NCI-H2107 treated with DMSO at 0.1 percent for 48 hours (cell line): ENCODE data around the gene FAM174C.
"Not testable (repeated sequence)": the region's sequence is repeated elsewhere in the genome, so short reads cannot be mapped to it uniquely, and the experiment has no call there.

ENCODE experiments used
- DNase-seq: peaks from one replicate; lab custom pipeline; 2025; ENCODE audit not compliant: unreplicated experiment; lab: John Stamatoyannopoulos, UW

The FAM174C gene

DNA sequence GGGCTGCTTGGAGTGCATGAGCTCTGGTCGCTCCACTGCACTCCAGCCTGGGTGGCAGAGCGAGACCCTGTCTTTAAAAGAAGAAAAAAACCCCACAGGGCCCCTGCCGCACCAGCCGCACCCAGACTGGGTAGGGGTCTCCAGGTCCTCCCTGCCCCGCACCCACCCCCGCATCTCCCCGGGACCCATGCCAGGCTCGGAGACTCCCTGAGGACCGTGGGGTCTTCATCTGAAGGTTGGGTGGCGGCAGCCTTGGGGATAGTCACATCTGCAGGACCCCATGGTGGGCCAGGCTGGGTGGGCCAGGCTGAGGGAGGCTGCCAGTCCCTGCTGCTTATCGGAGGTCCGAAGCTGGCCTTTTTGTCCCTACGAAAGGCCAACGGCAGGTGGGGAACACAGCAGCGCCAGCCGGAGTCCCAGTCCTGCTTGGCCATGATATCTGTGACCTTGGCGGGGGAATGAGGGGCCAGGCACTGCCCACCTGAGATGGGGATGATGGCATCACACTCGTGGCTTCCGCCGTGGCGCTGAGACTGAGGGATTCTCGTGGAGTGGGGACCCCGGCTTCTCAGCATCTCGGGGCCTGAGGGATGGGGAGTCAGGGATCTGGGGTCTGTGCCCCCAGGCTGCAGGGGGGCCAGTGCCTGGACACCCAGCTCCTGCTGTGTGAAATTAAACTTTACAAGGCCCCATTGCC lies 21.4 kb downstream of the FAM174C start:
- DNase-seq: no peak

DNA sequence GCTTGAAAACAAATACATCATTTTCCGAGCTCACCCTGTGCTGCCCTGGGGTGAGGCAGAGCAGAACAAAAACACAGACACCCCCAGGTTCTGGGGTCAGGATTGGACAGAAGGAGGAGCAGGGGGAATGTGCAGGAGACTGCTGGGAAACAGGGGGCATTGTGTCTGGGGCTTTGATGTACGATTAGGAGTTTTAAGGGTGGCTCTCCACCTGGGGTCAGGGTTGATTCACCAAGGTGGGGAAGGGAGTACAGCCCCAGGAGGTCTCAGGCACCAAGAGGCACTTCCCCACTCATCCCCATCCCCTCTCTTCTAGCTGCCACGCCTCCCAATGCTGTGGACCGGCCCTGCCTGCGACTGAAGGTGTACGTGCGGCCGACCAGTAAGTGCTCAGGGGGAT lies 22.9 kb downstream of the FAM174C start:
- DNase-seq: no peak

- no peak for DNase-seq
Observed at GRCh38 chr19:1299801-1300200, 24.5 kb downstream of the FAM174C start.

DNA sequence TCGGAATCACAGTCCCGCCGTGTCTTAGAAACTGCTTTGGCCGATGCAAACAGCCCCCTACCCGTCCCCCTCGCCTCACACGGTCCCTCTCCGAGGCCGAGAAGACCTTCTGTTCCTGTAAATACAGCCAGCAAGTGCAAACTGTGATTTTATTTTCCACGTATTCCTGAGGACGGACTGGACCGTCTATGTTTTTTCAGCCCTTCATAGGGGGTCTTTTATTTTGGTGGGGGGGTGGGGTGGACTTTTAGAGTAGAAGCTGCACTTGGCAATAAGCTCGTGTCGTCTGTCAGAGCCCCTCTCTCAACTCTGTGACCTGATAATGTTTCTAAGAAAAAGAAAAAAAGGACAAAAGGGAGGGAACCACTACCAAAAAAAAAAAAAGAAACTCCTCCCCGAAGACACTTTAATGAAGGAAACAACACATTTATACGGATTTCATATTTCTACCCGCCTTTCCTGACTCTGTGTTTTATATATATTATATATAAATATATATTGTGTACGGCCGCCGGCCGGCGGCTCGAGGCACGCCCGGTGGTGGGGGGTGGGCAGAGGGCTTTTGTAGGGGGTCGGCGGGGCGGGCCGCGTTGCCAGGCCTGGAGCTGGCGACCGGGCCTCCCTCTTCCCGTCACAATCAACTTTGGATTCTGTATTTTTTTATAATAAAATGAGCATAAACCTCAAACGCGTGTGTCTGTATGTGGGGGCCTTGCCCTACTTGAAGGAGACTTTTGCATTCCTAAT lies 25.6 kb downstream of the FAM174C start:
- DNase-seq: no peak

DNA sequence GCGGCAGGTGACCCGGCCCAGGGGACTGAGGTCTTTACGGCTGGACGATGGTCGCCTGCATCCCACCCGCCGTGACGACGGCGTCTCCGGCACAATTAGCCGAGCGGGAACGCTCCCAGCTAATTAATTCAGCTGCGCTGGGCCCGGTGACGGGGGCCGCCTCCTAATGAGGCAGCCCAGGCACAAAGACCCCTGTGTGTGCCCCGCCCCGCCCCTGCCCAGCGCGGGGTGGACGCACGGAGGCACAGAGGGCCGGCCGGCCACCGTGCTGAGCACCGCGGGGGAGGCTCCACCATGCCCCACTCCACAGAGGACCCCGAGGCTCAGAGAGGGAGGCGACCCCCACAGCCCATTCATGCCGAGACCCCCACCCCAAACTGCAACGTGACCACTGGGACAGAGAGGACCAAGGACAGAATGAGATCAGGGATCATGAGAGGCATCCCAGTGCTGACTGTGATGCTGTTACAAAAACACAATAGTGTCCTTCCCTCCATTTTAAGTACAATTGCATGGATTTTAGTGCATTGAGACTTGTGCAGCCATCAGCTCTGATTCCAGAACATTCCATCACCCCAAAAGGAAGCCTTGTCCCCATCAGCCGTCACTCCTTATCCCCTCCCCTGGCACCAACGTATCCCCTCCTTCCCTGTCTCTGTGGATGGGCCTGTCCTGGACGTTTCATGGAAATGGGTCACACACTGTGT lies 27.4 kb downstream of the FAM174C start:
- no peak for DNase-seq

DNA sequence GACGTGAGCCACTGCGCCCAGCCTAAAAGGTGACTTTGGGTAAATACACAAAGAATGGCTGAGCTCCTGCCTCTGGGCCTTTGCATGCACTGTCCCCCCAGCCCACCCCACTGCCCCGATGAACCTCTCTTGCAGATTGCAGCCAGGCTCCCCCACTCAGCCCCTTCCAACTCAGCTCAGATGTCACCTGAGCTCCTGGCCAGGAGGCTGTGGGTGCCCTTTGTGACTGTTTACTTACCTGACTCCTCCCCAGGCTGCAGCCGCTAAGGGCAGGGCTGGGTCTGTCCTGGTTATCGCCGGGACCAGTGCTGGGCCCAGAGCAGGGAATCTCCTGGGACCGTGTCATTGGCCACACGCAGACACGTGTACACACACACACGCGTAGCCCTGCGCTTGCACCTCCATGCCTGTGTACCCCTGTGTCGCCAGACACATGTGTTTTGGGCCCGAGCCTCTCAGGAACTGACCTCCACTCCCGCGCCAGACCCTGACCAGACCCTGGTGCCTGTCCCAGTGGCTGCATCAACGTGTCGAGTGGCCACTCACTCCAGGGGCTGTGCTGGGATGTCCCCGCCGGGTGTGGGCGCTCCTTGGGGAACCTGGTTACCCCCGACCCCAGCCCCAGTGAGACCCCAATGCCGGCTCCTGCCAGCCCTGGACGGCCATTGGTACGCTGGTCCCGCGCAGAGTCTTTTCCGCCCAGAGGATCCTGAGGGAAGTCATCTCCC lies 29.0 kb downstream of the FAM174C start:
- no peak for DNase-seq

DNA sequence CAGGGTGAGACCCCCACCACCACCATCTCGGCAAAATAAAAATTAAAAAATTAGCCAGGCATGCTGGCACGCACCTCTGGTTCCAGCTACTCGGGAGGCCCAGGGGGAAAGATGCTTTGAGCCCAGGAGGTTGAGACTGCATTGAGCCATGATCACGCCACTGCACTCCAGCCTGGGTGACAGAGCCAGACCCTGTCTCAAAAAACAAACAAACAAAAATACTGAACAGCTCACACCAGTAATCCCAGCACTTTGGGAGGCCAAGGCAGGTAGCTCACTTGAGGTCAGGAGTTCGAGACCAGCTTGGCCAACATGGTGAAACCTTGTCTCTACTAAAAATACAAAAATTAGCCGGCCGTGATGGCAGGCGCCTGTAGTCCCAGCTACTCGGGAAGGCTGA lies 30.0 kb downstream of the FAM174C start:
- not testable (repeated sequence) for DNase-seq

DNA sequence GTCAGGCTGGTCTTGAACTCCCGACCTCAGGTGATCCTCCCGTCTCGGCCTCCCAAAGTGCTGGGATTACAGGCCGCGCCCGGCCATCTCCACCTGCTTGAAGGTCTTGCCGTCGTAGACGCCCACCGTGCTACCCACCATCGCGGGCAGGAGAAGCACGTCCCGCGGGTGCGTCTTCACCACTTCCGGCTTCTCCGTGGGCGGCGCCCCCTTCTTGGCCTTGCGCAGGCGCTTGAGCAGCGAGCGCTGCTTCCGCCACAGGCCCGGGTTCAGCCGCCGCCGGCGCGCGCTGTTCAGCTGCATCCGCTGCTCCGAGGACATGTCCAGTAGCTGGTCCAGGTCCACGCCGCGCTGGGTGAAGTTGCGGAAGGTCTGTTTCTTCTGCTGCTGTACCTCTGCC lies 32.0 kb downstream of the FAM174C start:
- no peak for DNase-seq

GRCh38 chr19:1307755-1308303 lies 32.5 kb downstream of the FAM174C start:
- DNase-seq: no peak

DNA sequence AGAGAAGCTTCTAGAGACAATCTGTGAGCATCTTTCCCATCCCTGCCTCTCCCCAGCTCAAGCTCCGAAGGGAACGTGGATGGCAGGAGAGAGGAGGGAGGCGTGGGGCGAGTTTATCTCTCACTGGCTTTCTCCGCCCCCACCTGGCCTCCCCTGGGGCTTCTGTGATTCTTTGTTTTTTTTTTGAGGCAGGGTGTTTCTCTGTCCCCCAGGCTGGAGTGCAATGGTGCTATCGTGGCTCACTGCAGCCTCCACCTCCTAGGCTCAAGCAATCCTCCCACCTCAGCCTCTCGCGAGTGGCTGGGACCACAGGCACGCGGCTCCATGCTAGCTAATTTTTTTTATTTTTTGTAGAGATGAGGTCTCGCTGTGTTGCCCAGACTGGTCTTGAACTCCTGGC lies 33.4 kb downstream of the FAM174C start:
- no peak for DNase-seq

- no peak for DNase-seq
Observed at GRCh38 chr19:1309977-1310852, 34.9 kb downstream of the FAM174C start.

DNA sequence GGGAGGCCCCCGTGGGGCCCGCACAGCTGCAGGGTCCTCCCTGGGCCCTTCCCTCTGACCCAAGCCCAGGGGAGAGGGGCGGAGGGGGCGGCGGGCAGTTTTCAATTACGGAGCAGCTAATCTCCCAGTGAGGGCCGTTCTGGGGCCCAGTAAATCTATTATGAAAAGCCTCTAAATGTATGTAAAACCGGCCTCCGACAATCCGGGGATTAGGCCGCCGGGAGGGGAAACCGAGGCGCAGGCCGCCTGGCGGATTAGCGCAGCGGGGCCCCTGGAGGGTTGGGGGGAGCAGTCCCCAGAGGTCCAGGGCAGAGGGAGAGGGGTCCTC lies 35.5 kb downstream of the FAM174C start:
- DNase-seq: no peak

DNA sequence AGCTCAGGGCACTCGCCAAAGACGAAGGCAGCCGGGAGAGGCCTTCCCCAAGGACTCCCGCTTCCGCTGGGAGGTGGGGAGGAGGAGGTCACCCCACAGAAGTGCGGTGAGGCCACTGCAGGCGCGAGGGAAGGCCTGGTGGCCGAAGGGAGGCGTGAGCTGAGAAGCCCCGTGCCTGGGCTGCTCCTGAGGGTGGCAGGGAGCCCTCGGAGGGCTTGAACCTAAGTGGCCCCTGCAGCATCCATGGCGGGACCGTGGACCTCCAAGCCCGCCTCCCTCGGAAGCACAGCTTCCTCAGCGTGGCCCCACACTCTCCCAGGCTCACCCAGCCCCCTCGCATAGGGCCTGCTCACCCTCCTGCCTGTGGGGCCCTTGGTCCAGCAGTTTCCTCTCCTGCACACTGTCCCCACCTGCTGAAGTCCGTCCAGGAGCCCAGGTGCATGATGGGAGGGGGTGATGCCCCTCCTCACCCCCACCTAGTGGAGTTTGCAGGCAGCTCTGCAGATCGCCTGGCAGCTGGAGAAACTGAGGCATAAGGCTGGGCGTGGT lies 36.3 kb downstream of the FAM174C start:
- DNase-seq: no peak

DNA sequence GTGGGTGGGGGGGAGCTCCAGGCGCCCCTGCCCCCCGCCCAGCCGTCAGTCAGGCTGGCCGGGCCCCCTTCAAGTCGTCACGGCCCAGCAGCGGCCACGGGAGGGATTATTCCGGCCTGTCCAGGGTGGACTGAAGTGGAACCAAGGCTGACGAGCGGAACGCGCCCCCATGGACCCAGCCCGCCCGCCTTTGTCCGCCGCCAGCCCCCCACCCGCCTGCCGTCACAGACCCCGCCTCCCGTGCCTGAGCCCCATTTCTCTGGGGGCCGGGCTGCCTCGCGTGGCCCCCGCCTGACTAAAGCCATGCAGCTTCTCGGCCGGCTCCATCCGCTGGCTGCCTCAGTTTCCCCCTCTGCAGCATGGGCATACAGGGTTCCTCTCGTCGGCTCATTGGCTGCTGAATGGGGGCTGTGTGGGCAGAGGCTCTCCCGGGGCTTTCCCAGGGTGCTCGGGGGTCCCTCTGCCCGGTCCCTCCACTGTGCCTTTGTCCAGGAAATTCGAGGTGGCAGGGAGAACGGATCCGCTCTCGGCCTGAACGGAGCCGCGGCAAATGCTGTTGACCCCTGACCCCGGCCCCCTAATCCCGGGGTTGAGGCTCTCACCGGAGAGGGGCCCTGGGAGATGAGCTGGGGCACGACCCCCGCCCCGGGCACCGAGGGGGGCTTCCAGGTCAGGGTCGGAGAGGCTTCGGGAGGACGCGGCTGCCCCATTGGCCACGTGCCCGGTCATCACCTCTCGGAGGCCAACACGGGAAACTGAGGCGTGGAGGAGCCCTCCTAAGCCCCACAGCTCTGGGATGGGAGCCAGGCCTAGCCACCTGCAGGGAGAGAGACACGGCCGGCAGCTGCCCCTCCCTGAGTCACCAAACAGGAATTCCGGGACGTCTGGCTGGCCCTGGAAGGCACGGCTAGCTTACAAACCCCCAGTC lies 37.7 kb downstream of the FAM174C start:
- no peak for DNase-seq

DNA sequence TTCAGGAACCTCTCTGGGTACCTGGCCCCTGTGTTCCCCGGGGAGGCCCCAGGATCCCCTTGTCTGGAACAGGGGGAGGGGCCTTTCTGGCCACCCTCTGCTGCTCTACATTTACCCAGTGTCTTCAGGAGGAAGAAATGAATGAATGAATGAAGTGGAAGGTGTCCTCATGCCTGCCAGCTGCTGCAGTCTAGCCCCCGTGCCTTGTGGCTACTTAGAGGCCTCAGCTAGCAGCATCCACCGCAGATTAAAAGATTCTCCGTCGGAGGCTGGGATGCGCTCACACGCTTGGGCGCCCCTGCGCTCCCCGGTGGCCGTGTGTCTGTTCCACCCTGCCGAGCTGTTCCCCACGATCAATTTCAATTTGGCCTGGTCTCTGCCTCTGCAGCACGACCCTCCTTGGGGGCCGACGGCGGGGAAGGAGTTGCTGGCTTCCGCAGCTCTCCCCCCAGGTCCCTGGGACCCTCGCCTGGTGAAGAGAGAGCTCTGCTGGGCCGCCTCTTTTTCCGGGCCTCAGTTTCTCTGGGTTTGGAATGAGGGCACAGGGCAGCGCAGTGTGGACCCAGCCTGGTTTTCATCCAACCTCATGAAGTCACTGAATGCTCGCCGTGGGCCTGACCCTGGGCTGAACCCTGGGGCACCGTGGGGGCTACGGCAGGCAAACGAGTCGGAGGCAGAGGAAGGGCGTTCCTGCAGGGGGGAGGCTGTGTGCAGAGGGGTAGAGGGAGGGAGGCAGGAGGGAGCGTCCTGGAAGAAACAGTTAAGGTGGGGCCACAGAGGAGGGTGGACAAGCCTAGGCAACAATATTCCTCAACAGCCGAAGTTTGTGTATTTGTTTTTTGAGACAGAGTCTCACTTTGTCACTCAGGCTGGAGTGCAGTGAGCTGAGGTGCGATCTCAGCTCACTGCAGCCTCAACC lies 38.6 kb downstream of the FAM174C start:
- no peak for DNase-seq

- no peak for DNase-seq
Observed at GRCh38 chr19:1315470-1316166, 40.3 kb downstream of the FAM174C start.

DNA sequence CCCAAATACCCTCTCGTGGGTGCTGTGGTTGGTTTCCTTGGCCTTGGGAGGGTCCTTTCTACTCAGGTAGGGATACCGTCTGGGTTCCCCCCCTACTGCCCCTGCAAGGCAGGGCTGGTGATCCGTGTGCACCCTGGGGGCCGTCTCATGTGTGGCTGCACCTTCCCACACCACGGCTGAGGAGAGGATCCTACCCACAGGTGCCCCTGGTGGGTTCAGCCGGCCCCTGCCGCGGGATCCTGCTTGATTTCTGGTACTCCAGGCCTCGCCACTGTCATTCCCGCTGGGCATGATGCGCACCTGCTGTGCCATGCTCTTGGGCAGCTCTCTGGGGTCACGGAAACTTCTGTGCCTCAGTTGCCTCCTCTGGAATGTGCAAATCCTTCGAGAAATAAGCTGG lies 41.1 kb downstream of the FAM174C start:
- DNase-seq: no peak
